HG03108 (cell line): ENCODE measurements around the gene HS3ST3A1.

Experiments
- ATAC-seq: cut with Tn5 transposase; IDR thresholded peaks from one replicate; pipeline ENCODE4 v1.9.1; 2021; ENCODE audit warnings: moderate library complexity; ENCODE audit not compliant: unreplicated experiment

The HS3ST3A1 gene

GRCh38 chr17:13601776-13602551 is at the start of gene HS3ST3A1:
HS3ST3A1 (minus strand) TSS chr17:13601929; CDS start chr17:13601129, 800 bp downstream.
- no peak for ATAC-seq

- ATAC-seq, result no peak
Observed at GRCh38 chr17:13650096-13650675, 48.5 kb upstream of the HS3ST3A1 start.

GRCh38 chr17:13647543-13648021 is 45.9 kb upstream of the HS3ST3A1 start:
- no peak for ATAC-seq

GRCh38 chr17:13646969-13647542 is 45.3 kb upstream of the HS3ST3A1 start:
- ATAC-seq, result no peak

GRCh38 chr17:13646411-13646810 is 44.7 kb upstream of the HS3ST3A1 start:
- no peak for ATAC-seq

- no peak for ATAC-seq
Observed at GRCh38 chr17:13643180-13643579, 41.5 kb upstream of the HS3ST3A1 start.

GRCh38 chr17:13642188-13642587 is 40.5 kb upstream of the HS3ST3A1 start:
- no peak for ATAC-seq

- ATAC-seq, result no peak
Observed at GRCh38 chr17:13640551-13640950, 38.8 kb upstream of the HS3ST3A1 start.

- no peak for ATAC-seq
Observed at GRCh38 chr17:13638855-13639458, 37.2 kb upstream of the HS3ST3A1 start.

- ATAC-seq, result no peak
Observed at GRCh38 chr17:13636951-13637350, 35.2 kb upstream of the HS3ST3A1 start.

GRCh38 chr17:13635951-13636350 is 34.2 kb upstream of the HS3ST3A1 start:
- ATAC-seq, result no peak

- no peak for ATAC-seq
Observed at GRCh38 chr17:13634021-13634420, 32.3 kb upstream of the HS3ST3A1 start.

GRCh38 chr17:13631529-13631928 is 29.8 kb upstream of the HS3ST3A1 start:
- ATAC-seq, result no peak

GRCh38 chr17:13626703-13627102 is 25.0 kb upstream of the HS3ST3A1 start:
- no peak for ATAC-seq

- no peak for ATAC-seq
Observed at GRCh38 chr17:13619462-13619861, 17.7 kb upstream of the HS3ST3A1 start.

GRCh38 chr17:13616031-13616430 is 14.3 kb upstream of the HS3ST3A1 start:
- ATAC-seq, result no peak

- no peak for ATAC-seq
Observed at GRCh38 chr17:13609941-13610340, 8.2 kb upstream of the HS3ST3A1 start.

GRCh38 chr17:13601322-13601775 is 380 bp downstream of the HS3ST3A1 start:
- ATAC-seq, result no peak

GRCh38 chr17:13600475-13601321 is 1.0 kb downstream of the HS3ST3A1 start:
- ATAC-seq, result no peak

- ATAC-seq, result no peak
Observed at GRCh38 chr17:13599864-13600263, 1.9 kb downstream of the HS3ST3A1 start.

GRCh38 chr17:13599168-13599577 is 2.6 kb downstream of the HS3ST3A1 start:
- no peak for ATAC-seq
